DOHH2 (cell line): Measurements from ENCODE around the gene GTPBP4.

Experiments used
- H3F3A ChIP-seq: fragments of 200-600 bp; sonication (generic), shearing (Covaris generic); 2 replicates; pipeline ENCODE4 v1.6.0; 2016; ENCODE audit warnings: antibody characterized with exemption, mild to moderate bottlenecking; ENCODE audit not compliant: control insufficient read depth, insufficient read depth
- H3K27ac ChIP-seq: fragments of 200-600 bp; sonication (generic); 2 replicates; pipeline ENCODE4 v1.5.1; 2014; ENCODE audit warnings: low read depth, mild to moderate bottlenecking, low read length, moderate library complexity
- H3K27me3 ChIP-seq: fragments of 200-600 bp; sonication (generic); 2 replicates; pipeline ENCODE4 v1.6.1; 2014; ENCODE audit warnings: mild to moderate bottlenecking, low read length, mixed read lengths; ENCODE audit not compliant: control insufficient read depth
- H3K36me3 ChIP-seq: fragments of 200-600 bp; sonication (generic); 2 replicates; pipeline ENCODE4 v1.6.1; 2014; ENCODE audit warnings: mild to moderate bottlenecking, low read length, moderate library complexity, mixed read lengths; ENCODE audit not compliant: control insufficient read depth
- H3K4me1 ChIP-seq: fragments of 200-600 bp; sonication (generic); 2 replicates; pipeline ENCODE4 v1.6.1; 2014; ENCODE audit warnings: mild to moderate bottlenecking, low read length, mixed read lengths; ENCODE audit not compliant: control insufficient read depth
- H3K4me2 ChIP-seq: fragments of 200-600 bp; sonication (generic); 2 replicates; pipeline ENCODE4 v1.6.0; 2014; ENCODE audit warnings: mild to moderate bottlenecking, low read length, moderate library complexity
- H3K4me3 ChIP-seq: fragments of 200-600 bp; sonication (generic); 2 replicates; pipeline ENCODE4 v1.5.1; 2014; ENCODE audit warnings: mild to moderate bottlenecking, low read length, mixed read lengths
- H3K79me2 ChIP-seq: fragments of 200-600 bp; sonication (generic); 2 replicates; pipeline ENCODE4 v1.6.1; 2014; ENCODE audit warnings: mild to moderate bottlenecking, low read length, mixed read lengths; ENCODE audit not compliant: control insufficient read depth
- H3K9me2 ChIP-seq: fragments of 200-600 bp; sonication (generic); replicated peaks from 2 replicates; pipeline ENCODE4 v1.6.1; 2014; ENCODE audit warnings: mild to moderate bottlenecking, low read length, mixed read lengths; ENCODE audit not compliant: control insufficient read depth
- H3K9me3 ChIP-seq: fragments of 200-600 bp; sonication (generic); 2 replicates; pipeline ENCODE4 v1.6.1; 2014; ENCODE audit warnings: antibody characterized with exemption, low read length, mixed read lengths; ENCODE audit not compliant: control insufficient read depth, insufficient read depth
- H4K20me1 ChIP-seq: fragments of 200-600 bp; sonication (generic); 2 replicates; pipeline ENCODE4 v1.6.0; 2014; ENCODE audit warnings: low read depth, mild to moderate bottlenecking, antibody characterized with exemption, low read length, moderate library complexity; ENCODE audit not compliant: control insufficient read depth, insufficient read depth
- EZH2phosphoT487 ChIP-seq: fragments of 200-600 bp; sonication (generic); IDR thresholded peaks from 2 replicates; pipeline ENCODE4 v1.6.1; 2017; ENCODE audit warnings: borderline replicate concordance, mild to moderate bottlenecking, antibody characterized with exemption, low read length, moderate library complexity, mixed read lengths
- TF ChIP-seq, protein P1 (sequence below): fragments of 200-600 bp; sonication (generic); IDR thresholded peaks from one replicate; pipeline ENCODE4 v1.5.1; 2014; ENCODE audit warnings: antibody characterized with exemption, mild to moderate bottlenecking, low read depth, low read length; ENCODE audit not compliant: poor library complexity, severe bottlenecking

The GTPBP4 gene

DNA sequence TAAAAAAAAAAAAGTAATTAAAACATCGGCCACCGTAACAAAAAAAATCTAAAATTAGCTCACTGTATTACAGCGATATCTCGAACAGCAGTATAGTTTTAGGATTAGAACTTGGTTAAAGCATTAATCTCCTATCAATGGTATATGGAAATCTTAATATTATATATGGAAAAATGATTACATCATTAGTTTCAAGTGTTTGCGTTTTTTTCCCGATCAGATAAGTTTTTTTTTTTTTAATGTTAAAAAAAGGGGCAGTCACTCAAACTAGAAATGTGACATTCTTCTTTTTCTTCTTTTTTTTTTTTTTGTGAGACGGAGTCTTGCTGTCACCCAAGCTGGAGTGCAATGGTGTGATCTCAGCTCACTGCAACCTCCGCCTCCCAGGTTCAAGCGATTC is 53.3 kb downstream of the GTPBP4 start:
- Histone ChIP-seq H3K9me3 (no peaks in the 10 kb centered on the region), H3K4me2 (no peak overlapping the region), H3K27me3 (no peaks in the 10 kb centered on the region), H3F3A (peaks cover 76% of the 10 kb centered on the region), H3K9me2 (no peaks in the 10 kb centered on the region), H3K36me3 (peaks cover 87% of the 10 kb centered on the region), H3K27ac (no peak overlapping the region), H4K20me1 (peaks cover 31% of the 10 kb centered on the region; the same call in 1 of the 2 replicates), H3K4me1 (peaks cover 36% of the 10 kb centered on the region), H3K79me2 (peaks cover 40% of the 10 kb centered on the region), H3K4me3 (no peak overlapping the region)
- TF ChIP-seq, protein P1, sequence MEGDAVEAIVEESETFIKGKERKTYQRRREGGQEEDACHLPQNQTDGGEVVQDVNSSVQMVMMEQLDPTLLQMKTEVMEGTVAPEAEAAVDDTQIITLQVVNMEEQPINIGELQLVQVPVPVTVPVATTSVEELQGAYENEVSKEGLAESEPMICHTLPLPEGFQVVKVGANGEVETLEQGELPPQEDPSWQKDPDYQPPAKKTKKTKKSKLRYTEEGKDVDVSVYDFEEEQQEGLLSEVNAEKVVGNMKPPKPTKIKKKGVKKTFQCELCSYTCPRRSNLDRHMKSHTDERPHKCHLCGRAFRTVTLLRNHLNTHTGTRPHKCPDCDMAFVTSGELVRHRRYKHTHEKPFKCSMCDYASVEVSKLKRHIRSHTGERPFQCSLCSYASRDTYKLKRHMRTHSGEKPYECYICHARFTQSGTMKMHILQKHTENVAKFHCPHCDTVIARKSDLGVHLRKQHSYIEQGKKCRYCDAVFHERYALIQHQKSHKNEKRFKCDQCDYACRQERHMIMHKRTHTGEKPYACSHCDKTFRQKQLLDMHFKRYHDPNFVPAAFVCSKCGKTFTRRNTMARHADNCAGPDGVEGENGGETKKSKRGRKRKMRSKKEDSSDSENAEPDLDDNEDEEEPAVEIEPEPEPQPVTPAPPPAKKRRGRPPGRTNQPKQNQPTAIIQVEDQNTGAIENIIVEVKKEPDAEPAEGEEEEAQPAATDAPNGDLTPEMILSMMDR = no peak
- no peak for TF ChIP-seq EZH2phosphoT487

DNA sequence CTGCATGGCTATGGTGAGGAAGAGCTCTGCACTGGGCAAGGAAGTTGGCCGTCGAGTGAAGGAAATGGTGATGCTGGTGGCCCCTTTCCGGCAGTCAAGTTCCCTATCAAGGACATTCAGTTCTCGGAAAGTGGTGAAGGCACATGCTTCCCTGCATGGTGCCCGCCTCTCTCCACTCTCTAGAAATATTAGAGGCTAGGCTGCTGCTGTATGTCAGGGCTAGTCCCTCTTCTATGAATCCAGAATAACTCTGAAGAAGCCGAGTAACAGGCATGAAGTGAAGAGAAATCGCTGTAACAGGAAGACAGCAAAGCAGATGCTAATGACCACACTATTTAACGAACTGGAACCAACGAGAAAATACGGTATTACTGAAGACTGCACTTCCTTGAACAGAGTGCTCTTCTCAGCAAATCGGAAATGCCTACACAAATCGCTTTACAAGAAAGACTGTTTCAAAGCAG is 55.3 kb downstream of the GTPBP4 start:
- peak overlapping the region; percentile 73 for H3K27ac ChIP-seq
- H3K36me3 ChIP-seq = peaks cover 89% of the 10 kb centered on the region
- no peaks in the 10 kb centered on the region for H3K9me3 ChIP-seq
- peaks cover 72% of the 10 kb centered on the region for H3F3A ChIP-seq
- H3K27me3 ChIP-seq = no peaks in the 10 kb centered on the region
- H3K4me2 ChIP-seq = peak overlapping the region; percentile 71
- peaks cover 41% of the 10 kb centered on the region for H3K4me1 ChIP-seq
- peak overlapping the region; percentile 68 for H3K4me3 ChIP-seq
- TF ChIP-seq EZH2phosphoT487 = no peak
- TF ChIP-seq, protein P1 = no peak
- peaks cover 41% of the 10 kb centered on the region for H4K20me1 ChIP-seq
- no peaks in the 10 kb centered on the region for H3K9me2 ChIP-seq
- H3K79me2 ChIP-seq = peaks cover 53% of the 10 kb centered on the region

DNA sequence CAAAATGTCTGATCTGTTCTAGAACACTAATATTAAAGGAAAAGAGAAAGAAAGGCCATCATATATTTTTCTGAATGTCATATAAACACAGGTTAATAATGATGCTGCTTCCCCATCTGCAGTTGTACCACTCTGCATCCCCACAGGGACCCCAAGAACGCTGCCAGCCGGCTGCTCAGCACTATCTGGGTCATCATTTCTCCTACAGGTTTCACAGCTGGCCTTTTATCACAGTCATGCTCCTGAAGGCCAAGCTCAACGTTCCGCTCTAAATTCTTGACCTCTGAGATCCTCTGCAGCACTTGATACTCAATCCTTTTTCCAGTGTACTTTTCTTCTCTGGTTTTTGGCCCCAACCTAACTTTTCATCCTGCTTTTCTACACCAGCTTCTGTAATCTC is 55.9 kb downstream of the GTPBP4 start:
- Histone ChIP-seq H3K79me2 (peaks cover 55% of the 10 kb centered on the region), H3K9me2 (no peaks in the 10 kb centered on the region), H4K20me1 (peaks cover 41% of the 10 kb centered on the region), H3K4me1 (peaks cover 41% of the 10 kb centered on the region), H3K27ac (peak overlapping the region; percentile 73), H3F3A (peaks cover 72% of the 10 kb centered on the region), H3K4me3 (peak overlapping the region; percentile 68), H3K27me3 (no peaks in the 10 kb centered on the region), H3K36me3 (peaks cover 87% of the 10 kb centered on the region), H3K4me2 (peak overlapping the region; percentile 71), H3K9me3 (no peaks in the 10 kb centered on the region)
- TF ChIP-seq EZH2phosphoT487 = no peak

DNA sequence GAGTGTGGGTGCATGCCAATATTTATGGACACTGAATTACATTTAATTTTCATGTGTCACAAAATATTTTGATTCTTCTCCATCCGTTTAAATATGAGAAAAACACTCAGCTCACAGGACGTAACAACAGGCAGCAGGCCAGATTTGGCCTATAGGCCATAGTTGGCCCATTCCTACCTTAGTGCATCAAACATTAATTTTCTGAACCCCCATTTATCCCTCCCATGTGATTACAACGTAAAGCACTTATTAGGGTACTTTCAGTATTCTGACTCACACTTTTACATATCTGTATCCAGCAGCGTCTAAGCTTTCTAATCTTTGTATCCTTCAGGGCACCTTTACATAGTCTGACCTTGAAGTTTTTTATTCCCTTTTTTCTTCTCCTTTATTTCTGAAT is 56.7 kb downstream of the GTPBP4 start:
- Histone ChIP-seq H3K79me2 (peaks cover 61% of the 10 kb centered on the region), H4K20me1 (peaks cover 41% of the 10 kb centered on the region), H3K27ac (peak overlapping the region; percentile 73), H3K27me3 (no peaks in the 10 kb centered on the region), H3K36me3 (peaks cover 84% of the 10 kb centered on the region), H3K9me2 (no peaks in the 10 kb centered on the region), H3K9me3 (no peaks in the 10 kb centered on the region), H3K4me2 (peak overlapping the region; percentile 71), H3K4me3 (peak overlapping the region; percentile 68), H3F3A (peaks cover 72% of the 10 kb centered on the region), H3K4me1 (peaks cover 41% of the 10 kb centered on the region)
- no peak for TF ChIP-seq EZH2phosphoT487
- TF ChIP-seq, protein P1 = no peak
